ENCODE results near the gene ZNF341. TPM values are rescaled to one million over a fixed set of nuclear protein-coding genes. Genes with fewer than 3 reads are reported as not detected.
A peak's percentile ranks its signal among the peaks of the same experiment; 100 is the strongest.

The ZNF341 gene
- total RNA-seq, 1 donor from 2014 or later: 1.8 TPM

DNA sequence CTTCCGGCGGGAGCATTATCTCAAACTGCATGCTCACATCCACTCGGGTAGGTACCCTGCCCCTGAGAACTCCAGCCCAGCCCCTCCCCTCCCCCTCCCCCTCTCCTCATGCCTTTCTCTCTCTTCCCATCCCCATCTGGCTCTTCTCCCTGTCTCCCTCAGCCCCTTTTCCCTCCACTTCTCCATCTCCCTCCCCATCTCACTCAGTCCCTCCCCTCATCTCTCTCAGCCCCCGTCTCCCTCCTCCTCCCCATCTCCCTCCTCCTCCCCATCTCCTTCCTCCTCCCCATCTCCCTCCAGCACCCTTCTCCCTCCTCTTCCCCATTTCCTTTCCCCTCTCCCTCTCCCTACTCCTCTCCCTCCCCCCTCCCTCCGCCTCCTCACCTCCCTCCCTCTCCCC lies 52.0 kb downstream of the ZNF341 start:
- TF ChIP-seq, protein P1, sequence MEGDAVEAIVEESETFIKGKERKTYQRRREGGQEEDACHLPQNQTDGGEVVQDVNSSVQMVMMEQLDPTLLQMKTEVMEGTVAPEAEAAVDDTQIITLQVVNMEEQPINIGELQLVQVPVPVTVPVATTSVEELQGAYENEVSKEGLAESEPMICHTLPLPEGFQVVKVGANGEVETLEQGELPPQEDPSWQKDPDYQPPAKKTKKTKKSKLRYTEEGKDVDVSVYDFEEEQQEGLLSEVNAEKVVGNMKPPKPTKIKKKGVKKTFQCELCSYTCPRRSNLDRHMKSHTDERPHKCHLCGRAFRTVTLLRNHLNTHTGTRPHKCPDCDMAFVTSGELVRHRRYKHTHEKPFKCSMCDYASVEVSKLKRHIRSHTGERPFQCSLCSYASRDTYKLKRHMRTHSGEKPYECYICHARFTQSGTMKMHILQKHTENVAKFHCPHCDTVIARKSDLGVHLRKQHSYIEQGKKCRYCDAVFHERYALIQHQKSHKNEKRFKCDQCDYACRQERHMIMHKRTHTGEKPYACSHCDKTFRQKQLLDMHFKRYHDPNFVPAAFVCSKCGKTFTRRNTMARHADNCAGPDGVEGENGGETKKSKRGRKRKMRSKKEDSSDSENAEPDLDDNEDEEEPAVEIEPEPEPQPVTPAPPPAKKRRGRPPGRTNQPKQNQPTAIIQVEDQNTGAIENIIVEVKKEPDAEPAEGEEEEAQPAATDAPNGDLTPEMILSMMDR (IDR thresholded peaks at IDR 0.05; ENCODE audit: borderline replicate concordance): no peak
- Histone ChIP-seq H3K4me3 (no peak overlapping the region), H3K27ac (replicated peaks) (no peak overlapping the region), H3K9me3 (replicated peaks) (no peaks in the 10 kb centered on the region), H3K4me1 (peaks cover 21% of the 10 kb centered on the region), H3K36me3 (peaks cover 16% of the 10 kb centered on the region), H3K27me3 (ENCODE audit: low read depth) (no peaks in the 10 kb centered on the region)
- DNase-seq: no peak
- intact Hi-C loops (cut with micrococcal nuclease): no loop called here

DNA sequence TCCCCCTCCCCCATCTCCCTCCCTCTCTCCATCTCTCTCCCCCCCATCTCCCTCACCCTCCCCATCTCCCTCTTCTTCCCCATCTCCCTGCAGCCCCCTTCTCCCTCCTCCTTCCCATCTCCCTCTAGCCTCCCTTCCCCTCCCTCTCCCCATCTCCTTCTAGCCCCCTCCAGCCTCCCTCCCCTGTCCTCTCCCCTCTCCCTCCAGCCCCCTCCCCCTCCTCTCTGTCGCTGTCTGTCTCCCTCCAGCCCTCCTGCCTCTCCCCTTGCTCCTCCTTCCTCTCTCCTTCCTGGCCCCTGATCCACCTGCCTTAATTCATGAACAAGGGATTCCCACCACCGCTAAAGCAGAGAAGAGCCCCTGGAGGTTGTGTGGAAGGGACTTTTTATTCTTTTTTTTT lies 52.4 kb downstream of the ZNF341 start:
- no peaks in the 10 kb centered on the region for H3K27me3 ChIP-seq (ENCODE audit: low read depth)
- H3K36me3 ChIP-seq: peaks cover 16% of the 10 kb centered on the region
- intact Hi-C loops (cut with micrococcal nuclease): no loop called here
- peaks cover 25% of the 10 kb centered on the region for H3K4me1 ChIP-seq
- no peaks in the 10 kb centered on the region for H3K9me3 ChIP-seq (replicated peaks)
- TF ChIP-seq, protein P1 (IDR thresholded peaks at IDR 0.05; ENCODE audit: borderline replicate concordance): no peak
- H3K27ac ChIP-seq (replicated peaks): no peak overlapping the region
- H3K4me3 ChIP-seq: no peak overlapping the region
- no peak for DNase-seq

DNA sequence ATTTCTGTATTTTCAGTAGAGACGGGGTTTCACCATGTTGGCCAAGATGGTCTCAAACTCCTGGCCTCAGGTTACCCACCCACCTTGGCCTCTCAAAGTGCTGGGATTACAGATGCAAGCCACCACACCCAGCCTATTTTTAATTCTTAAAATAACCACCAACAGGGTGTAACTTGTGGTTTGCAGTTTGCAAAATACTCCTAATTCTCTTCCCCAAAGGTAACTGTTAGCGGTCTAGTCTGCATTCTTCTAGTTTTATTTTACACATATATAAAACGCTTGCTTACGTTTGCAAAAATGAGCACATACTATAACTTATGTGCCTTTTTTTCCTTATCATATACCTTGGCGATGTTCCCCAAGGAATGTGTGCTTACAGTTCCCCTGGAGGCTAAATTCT lies 53.7 kb downstream of the ZNF341 start:
- intact Hi-C loops (cut with micrococcal nuclease): no loop called here

DNA sequence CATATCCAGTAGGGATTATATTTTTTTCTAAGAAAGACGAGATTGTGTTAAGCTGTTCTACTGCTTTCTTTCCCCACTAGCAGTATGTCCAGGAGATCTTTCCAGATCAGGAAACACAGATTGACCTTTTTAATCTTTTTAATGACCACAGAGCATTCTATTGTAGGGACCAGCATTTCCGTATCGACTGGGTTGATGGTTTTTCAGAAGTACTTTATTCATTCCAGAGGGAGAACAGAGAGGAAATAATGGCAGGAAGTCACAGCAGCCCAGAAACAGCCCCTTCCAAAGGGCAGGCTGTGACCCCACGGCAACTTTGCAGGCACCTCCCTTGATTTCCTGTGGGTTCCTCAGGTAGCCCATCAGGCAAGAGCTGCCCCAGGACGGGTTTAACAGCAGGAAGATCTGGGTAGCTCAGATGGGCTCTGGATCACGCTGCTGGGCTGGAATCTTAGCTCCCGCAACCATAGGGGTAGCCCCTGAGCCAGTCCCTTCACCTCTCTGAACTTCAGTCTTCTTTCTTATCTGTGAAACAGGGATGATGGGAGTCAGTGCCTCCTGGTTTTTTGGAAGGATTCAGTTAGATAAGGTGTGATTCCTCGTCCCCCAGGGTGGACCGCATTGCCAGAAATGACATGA lies 55.6 kb downstream of the ZNF341 start:
- Histone ChIP-seq H3K4me3 (no peak overlapping the region), H3K36me3 (peaks cover 3% of the 10 kb centered on the region), H3K27me3 (ENCODE audit: low read depth) (no peaks in the 10 kb centered on the region), H3K4me1 (peaks cover 39% of the 10 kb centered on the region), H3K9me3 (replicated peaks) (no peaks in the 10 kb centered on the region), H3K27ac (replicated peaks) (peak overlapping the region; percentile 63)
- no peak for DNase-seq
- TF ChIP-seq, protein P1 (IDR thresholded peaks at IDR 0.05; ENCODE audit: borderline replicate concordance): no peak
- intact Hi-C loops (cut with micrococcal nuclease): no loop called here

More for the DNA sequence above, 53.7 kb downstream of the ZNF341 start:
- no peaks in the 10 kb centered on the region for H3K9me3 ChIP-seq (replicated peaks)
- no peak overlapping the region for H3K27ac ChIP-seq (replicated peaks)
- TF ChIP-seq, protein P1 (IDR thresholded peaks at IDR 0.05; ENCODE audit: borderline replicate concordance): no peak
- H3K36me3 ChIP-seq: peaks cover 16% of the 10 kb centered on the region
- peaks cover 37% of the 10 kb centered on the region for H3K4me1 ChIP-seq
- no peak overlapping the region for H3K4me3 ChIP-seq
- H3K27me3 ChIP-seq (ENCODE audit: low read depth): no peaks in the 10 kb centered on the region
- no peak for DNase-seq

DNA sequence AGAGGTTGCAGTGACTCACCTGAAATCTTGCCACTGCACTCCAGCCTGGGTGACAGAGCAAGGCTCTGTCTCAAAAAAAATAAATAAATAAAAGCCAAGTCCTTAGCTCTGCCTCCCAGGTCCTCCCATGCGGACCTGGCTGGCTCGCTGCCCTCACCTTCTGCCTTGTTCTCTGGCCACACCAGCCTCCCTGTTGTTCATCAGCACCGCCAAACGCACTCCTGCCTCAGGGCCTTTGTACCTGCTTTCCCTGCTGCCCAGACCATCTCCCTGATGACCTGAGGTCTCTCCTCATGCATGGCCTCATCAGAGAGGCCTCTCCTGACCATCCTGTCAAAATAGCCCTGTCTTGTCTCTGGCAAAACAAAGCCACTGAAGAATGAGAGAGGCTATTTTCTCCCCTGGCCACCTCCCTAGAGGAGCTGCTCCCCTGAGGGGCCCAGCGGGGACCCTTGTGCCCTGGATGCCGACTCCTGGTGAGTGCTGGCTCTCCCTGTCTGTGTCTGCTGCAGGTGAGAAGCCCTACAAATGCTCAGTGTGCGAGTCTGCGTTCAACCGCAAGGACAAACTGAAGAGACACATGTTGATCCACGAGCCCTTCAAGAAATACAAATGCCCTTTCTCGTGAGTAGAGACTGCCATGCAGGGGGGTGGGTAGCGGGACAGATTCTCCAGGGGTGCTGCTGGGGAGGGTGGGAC lies 56.7 kb downstream of the ZNF341 start:
- Histone ChIP-seq H3K27ac (replicated peaks) (peak overlapping the region; percentile 65), H3K27me3 (ENCODE audit: low read depth) (no peaks in the 10 kb centered on the region), H3K9me3 (replicated peaks) (no peaks in the 10 kb centered on the region), H3K4me1 (peaks cover 51% of the 10 kb centered on the region), H3K4me3 (no peak overlapping the region), H3K36me3 (no peaks in the 10 kb centered on the region)
- TF ChIP-seq, protein P1 (IDR thresholded peaks at IDR 0.05; ENCODE audit: borderline replicate concordance): no peak
- no peak for DNase-seq
- intact Hi-C loops (cut with micrococcal nuclease): no loop called here
